ENCODE data around the gene ZBTB20. TPM values are rescaled to one million over a fixed set of nuclear protein-coding genes. Genes with fewer than 3 reads are reported as not detected.

The ZBTB20 gene
- total and polyA plus RNA-seq, 4 donors = 0.74 to 77.1 (median 27.9) TPM

GRCh38 chr3:114985776-114986175 lies 161.3 kb downstream of the ZBTB20 start:
- H3K4me3 ChIP-seq = no peak overlapping the region
- H3K27ac ChIP-seq (ENCODE audit: low read depth in 1 of 2, low read length in 1 of 2) = no peak overlapping the region
- no peaks in the 10 kb centered on the region for H3K9me3 ChIP-seq (ENCODE audit: control insufficient read depth in 4 of 4, insufficient read depth in 3 of 4, low read length in 3 of 4)
- H3K36me3 ChIP-seq (ENCODE audit: control insufficient read depth in 4 of 4, insufficient read depth in 4 of 4, low read length in 4 of 4) = no peaks in the 10 kb centered on the region
- DNase-seq (peak in 2 of 3 donors; percentile 74 to 76), ATAC-seq (ENCODE audit: insufficient read depth, low FRiP score) (no peak)
- TF ChIP-seq CTCF (IDR thresholded peaks at IDR 0.05; ENCODE audit: control extremely low read depth, extremely low read depth) = no peak
- WGBS, 2 donors = 94 to 95% methylated on average over 1 of the region's 1 CpG
- H3K27me3 ChIP-seq (ENCODE audit: control insufficient read depth in 3 of 3, insufficient read depth in 3 of 3, low read length in 2 of 3) = no peaks in the 10 kb centered on the region
- peaks cover 0 to 9% (median 0%) of the 10 kb centered on the region in 5 donors for H3K4me1 ChIP-seq (ENCODE audit: control insufficient read depth in 5 of 5, insufficient read depth in 5 of 5, low read length in 5 of 5)
- H3K9ac ChIP-seq (ENCODE audit: insufficient read depth in 1 of 2, low read length in 2 of 2) = no peak overlapping the region

GRCh38 chr3:114983248-114983647 lies 163.8 kb downstream of the ZBTB20 start:
- no peak for DNase-seq
- H3K36me3 ChIP-seq (ENCODE audit: control insufficient read depth in 4 of 4, insufficient read depth in 4 of 4, low read length in 4 of 4) = no peaks in the 10 kb centered on the region
- no peak overlapping the region for H3K4me3 ChIP-seq
- ATAC-seq (ENCODE audit: insufficient read depth, low FRiP score) = no peak
- H3K9ac ChIP-seq (ENCODE audit: insufficient read depth in 1 of 2, low read length in 2 of 2) = no peak overlapping the region
- TF ChIP-seq CTCF (IDR thresholded peaks at IDR 0.05; ENCODE audit: control extremely low read depth, extremely low read depth) = no peak
- H3K27ac ChIP-seq (ENCODE audit: low read depth in 1 of 2, low read length in 1 of 2) = no peak overlapping the region
- H3K4me1 ChIP-seq (ENCODE audit: control insufficient read depth in 5 of 5, insufficient read depth in 5 of 5, low read length in 5 of 5) = peaks cover 0 to 9% (median 0%) of the 10 kb centered on the region in 5 donors
- no peaks in the 10 kb centered on the region for H3K9me3 ChIP-seq (ENCODE audit: control insufficient read depth in 4 of 4, insufficient read depth in 3 of 4, low read length in 3 of 4)
- H3K27me3 ChIP-seq (ENCODE audit: control insufficient read depth in 3 of 3, insufficient read depth in 3 of 3, low read length in 2 of 3) = no peaks in the 10 kb centered on the region
- 95 to 98% methylated on average over 6 of the region's 6 CpGs for WGBS, 2 donors

GRCh38 chr3:114974387-114974786 lies 172.7 kb downstream of the ZBTB20 start:
- Histone ChIP-seq H3K27me3 (ENCODE audit: control insufficient read depth in 3 of 3, insufficient read depth in 3 of 3, low read length in 2 of 3) (no peaks in the 10 kb centered on the region), H3K4me1 (ENCODE audit: control insufficient read depth in 5 of 5, insufficient read depth in 5 of 5, low read length in 5 of 5) (no peaks in the 10 kb centered on the region), H3K4me3 (no peak overlapping the region), H3K36me3 (ENCODE audit: control insufficient read depth in 4 of 4, insufficient read depth in 4 of 4, low read length in 4 of 4) (peaks cover 0 to 2% (median 0%) of the 10 kb centered on the region in 4 donors), H3K9ac (ENCODE audit: insufficient read depth in 1 of 2, low read length in 2 of 2) (no peak overlapping the region), H3K9me3 (ENCODE audit: control insufficient read depth in 4 of 4, insufficient read depth in 3 of 4, low read length in 3 of 4) (no peaks in the 10 kb centered on the region), H3K27ac (ENCODE audit: low read depth in 1 of 2, low read length in 1 of 2) (no peak overlapping the region)
- no peak for ATAC-seq (ENCODE audit: insufficient read depth, low FRiP score)
- 90 to 92% methylated on average over 3 of the region's 3 CpGs for WGBS, 2 donors
- no peak for TF ChIP-seq CTCF (IDR thresholded peaks at IDR 0.05; ENCODE audit: control extremely low read depth, extremely low read depth)
- no peak for DNase-seq

GRCh38 chr3:114973536-114973935 lies 173.6 kb downstream of the ZBTB20 start:
- H3K4me3 ChIP-seq = no peak overlapping the region
- WGBS, 2 donors = 92 to 95% methylated on average over 3 of the region's 3 CpGs
- H3K36me3 ChIP-seq (ENCODE audit: control insufficient read depth in 4 of 4, insufficient read depth in 4 of 4, low read length in 4 of 4) = peaks cover 0 to 2% (median 0%) of the 10 kb centered on the region in 4 donors
- no peaks in the 10 kb centered on the region for H3K27me3 ChIP-seq (ENCODE audit: control insufficient read depth in 3 of 3, insufficient read depth in 3 of 3, low read length in 2 of 3)
- TF ChIP-seq CTCF (IDR thresholded peaks at IDR 0.05; ENCODE audit: control extremely low read depth, extremely low read depth) = no peak
- no peak overlapping the region for H3K27ac ChIP-seq (ENCODE audit: low read depth in 1 of 2, low read length in 1 of 2)
- H3K4me1 ChIP-seq (ENCODE audit: control insufficient read depth in 5 of 5, insufficient read depth in 5 of 5, low read length in 5 of 5) = no peaks in the 10 kb centered on the region
- H3K9ac ChIP-seq (ENCODE audit: insufficient read depth in 1 of 2, low read length in 2 of 2) = no peak overlapping the region
- ATAC-seq (ENCODE audit: insufficient read depth, low FRiP score) (no peak), DNase-seq (no peak)
- H3K9me3 ChIP-seq (ENCODE audit: control insufficient read depth in 4 of 4, insufficient read depth in 3 of 4, low read length in 3 of 4) = no peaks in the 10 kb centered on the region
